SK-N-SH treated with all-trans-retinoic acid at 6 μM for 48 hours (cell line): ENCODE data around the gene TSC22D1.

Experiments used
- ATAC-seq: fragments of 200-7000 bp; cut with Tn5 transposase; 3 replicates; pipeline ENCODE4 v1.9.1; 2020; ENCODE audit warnings: mild to moderate bottlenecking, moderate library complexity
- BACH2 ChIP-seq: fragments of 250-450 bp; sonication (Bioruptor Pico); IDR thresholded peaks from 2 replicates; pipeline ENCODE4 v1.9.0; 2021; ENCODE audit warnings: mild to moderate bottlenecking, borderline replicate concordance
- ESRRG ChIP-seq: fragments of 250-450 bp; sonication (Bioruptor Pico); IDR thresholded peaks from 2 replicates; pipeline ENCODE4 v1.6.1; 2021; ENCODE audit warnings: mild to moderate bottlenecking
- GLIS3 ChIP-seq: fragments of 250-450 bp; sonication (Bioruptor Pico); IDR thresholded peaks from 2 replicates; pipeline ENCODE4 v1.5.0; 2020; ENCODE audit warnings: mild to moderate bottlenecking, moderate library complexity
- ISL1 ChIP-seq: fragments of 250-450 bp; sonication (Bioruptor Pico); IDR thresholded peaks from 2 replicates; pipeline ENCODE4 v2.1.2; 2022; ENCODE audit warnings: mild to moderate bottlenecking, moderate library complexity
- OSR1 ChIP-seq: fragments of 250-450 bp; sonication (Bioruptor Pico); IDR thresholded peaks from 2 replicates; pipeline ENCODE4 v1.8.0; 2022; ENCODE audit warnings: moderate library complexity, mild to moderate bottlenecking, inconsistent platforms
- PPARA ChIP-seq: fragments of 250-450 bp; sonication (Bioruptor Pico); IDR thresholded peaks from 2 replicates; pipeline ENCODE4 v1.5.0; 2020; ENCODE audit warnings: mild to moderate bottlenecking, borderline replicate concordance
- RARB ChIP-seq: fragments of 250-450 bp; sonication (Bioruptor Pico); IDR thresholded peaks from 2 replicates; pipeline ENCODE4 v1.8.0; 2021; ENCODE audit warnings: mild to moderate bottlenecking, moderate library complexity
- TOX ChIP-seq: fragments of 250-450 bp; sonication (Bioruptor Pico); IDR thresholded peaks from 2 replicates; pipeline ENCODE4 v1.8.0; 2021; ENCODE audit warnings: mild to moderate bottlenecking, moderate library complexity, borderline replicate concordance
- ZC3H10 ChIP-seq: fragments of 250-450 bp; sonication (Bioruptor Pico); IDR thresholded peaks from 2 replicates; pipeline ENCODE4 v1.5.1; 2021; ENCODE audit warnings: mild to moderate bottlenecking, moderate library complexity
- ZFP30 ChIP-seq: fragments of 450-650 bp; formaldehyde crosslinking; IDR thresholded peaks from 2 replicates; pipeline ENCODE4 v1.5.0; 2022; ENCODE audit warnings: mild to moderate bottlenecking, moderate library complexity
- ZNF565 ChIP-seq: fragments of 450-650 bp; formaldehyde crosslinking; conservative IDR thresholded peaks from 2 replicates; pipeline ENCODE4 v1.5.0; 2020; ENCODE audit warnings: low read depth, mild to moderate bottlenecking, moderate library complexity
- ZNF70 ChIP-seq: fragments of 450-650 bp; formaldehyde crosslinking; IDR thresholded peaks from 2 replicates; pipeline ENCODE4 v1.5.0; 2020; ENCODE audit warnings: mild to moderate bottlenecking, moderate library complexity
- ZNF8 ChIP-seq: fragments of 450-650 bp; formaldehyde crosslinking; IDR thresholded peaks from 2 replicates; pipeline ENCODE4 v1.5.0; 2020; ENCODE audit warnings: mild to moderate bottlenecking, moderate library complexity
- TF ChIP-seq, protein P1 (sequence below): fragments of 250-450 bp; sonication (Bioruptor Pico); IDR thresholded peaks from 2 replicates; pipeline ENCODE4 v1.5.1; 2020; ENCODE audit warnings: low read depth, mild to moderate bottlenecking, moderate library complexity
- TF ChIP-seq, protein P2 (sequence below): fragments of 250-450 bp; sonication (Bioruptor Pico); IDR thresholded peaks from 2 replicates; pipeline ENCODE4 v1.8.0; 2021; ENCODE audit warnings: low read depth, mild to moderate bottlenecking, moderate library complexity, borderline replicate concordance
- TF ChIP-seq, protein P3 (sequence below): fragments of 250-450 bp; sonication (Bioruptor Pico); IDR thresholded peaks from 2 replicates; pipeline ENCODE4 v1.8.0; 2020; ENCODE audit warnings: mild to moderate bottlenecking, moderate library complexity, borderline replicate concordance
- TF ChIP-seq, protein P4 (sequence below): fragments of 250-450 bp; sonication (Bioruptor Pico); IDR thresholded peaks from 2 replicates; pipeline ENCODE4 v1.5.1; 2021; ENCODE audit warnings: mild to moderate bottlenecking, moderate library complexity
- TF ChIP-seq, protein P5 (sequence below): fragments of 250-450 bp; sonication (Bioruptor Pico); IDR thresholded peaks from 2 replicates; pipeline ENCODE4 v1.5.0; 2020; ENCODE audit warnings: mild to moderate bottlenecking, moderate library complexity

The TSC22D1 gene

DNA sequence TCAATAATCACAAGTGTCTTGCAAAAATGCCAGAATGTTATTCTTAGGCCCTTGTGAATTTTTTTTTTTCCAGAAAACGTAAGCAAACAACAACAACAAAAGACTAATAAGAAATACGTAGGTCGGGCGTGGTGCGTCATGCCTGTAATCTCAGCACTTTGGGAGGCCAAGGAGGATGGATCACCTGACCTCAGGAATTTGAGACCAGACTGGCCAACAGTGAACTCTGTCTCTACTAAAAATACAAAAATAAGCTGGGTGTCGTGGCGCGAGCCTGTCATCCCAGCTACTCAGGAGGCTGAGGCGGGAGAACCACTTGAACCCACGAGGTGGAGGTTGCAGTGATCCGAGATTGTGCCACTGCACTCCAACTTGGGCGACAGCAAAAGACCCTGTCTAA, 20.9 kb downstream of the TSC22D1 start (continued):
- TF ChIP-seq GLIS3 (CRISPR knock-in tag) (no peak), ZNF8 (CRISPR knock-in tag) (no peak), ISL1 (CRISPR knock-in tag) (no peak), OSR1 (CRISPR knock-in tag) (no peak), ZNF565 (no peak), BACH2 (CRISPR knock-in tag) (no peak), ESRRG (CRISPR knock-in tag) (no peak), ZNF70 (CRISPR knock-in tag) (no peak)
- TF ChIP-seq, protein P1, sequence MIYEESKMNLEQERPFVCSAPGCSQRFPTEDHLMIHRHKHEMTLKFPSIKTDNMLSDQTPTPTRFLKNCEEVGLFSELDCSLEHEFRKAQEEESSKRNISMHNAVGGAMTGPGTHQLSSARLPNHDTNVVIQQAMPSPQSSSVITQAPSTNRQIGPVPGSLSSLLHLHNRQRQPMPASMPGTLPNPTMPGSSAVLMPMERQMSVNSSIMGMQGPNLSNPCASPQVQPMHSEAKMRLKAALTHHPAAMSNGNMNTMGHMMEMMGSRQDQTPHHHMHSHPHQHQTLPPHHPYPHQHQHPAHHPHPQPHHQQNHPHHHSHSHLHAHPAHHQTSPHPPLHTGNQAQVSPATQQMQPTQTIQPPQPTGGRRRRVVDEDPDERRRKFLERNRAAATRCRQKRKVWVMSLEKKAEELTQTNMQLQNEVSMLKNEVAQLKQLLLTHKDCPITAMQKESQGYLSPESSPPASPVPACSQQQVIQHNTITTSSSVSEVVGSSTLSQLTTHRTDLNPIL, result no peak

DNA sequence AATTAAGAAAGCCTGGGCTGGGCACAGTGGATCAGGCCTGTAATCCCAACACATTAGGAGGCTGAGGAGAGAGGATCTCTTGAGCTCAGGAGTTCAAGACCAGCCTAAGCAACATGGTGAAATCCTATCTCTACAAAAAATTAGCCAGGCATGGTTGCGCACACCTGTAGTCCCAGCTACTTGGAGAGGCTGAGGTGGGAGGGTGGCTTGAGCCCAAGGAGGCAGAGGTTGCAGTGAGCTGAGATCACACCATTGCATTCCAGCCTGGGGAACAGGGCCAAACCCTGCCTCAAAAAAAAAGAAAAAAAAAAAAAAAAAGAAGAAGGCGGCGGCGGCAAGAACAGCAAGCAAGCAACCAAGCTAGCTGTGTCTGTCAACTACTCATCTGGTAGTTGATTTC, 26.7 kb downstream of the TSC22D1 start:
- ATAC-seq, result no peak
- no peak for TF ChIP-seq ZC3H10 (CRISPR knock-in tag)
- no peak for TF ChIP-seq ZFP30 (CRISPR knock-in tag)
- no peak for TF ChIP-seq RARB (CRISPR knock-in tag)
- TF ChIP-seq BACH2 (CRISPR knock-in tag), result no peak
- no peak for TF ChIP-seq PPARA (CRISPR knock-in tag)
- no peak for TF ChIP-seq ZNF8 (CRISPR knock-in tag)
- TF ChIP-seq ZNF565, result no peak
- TF ChIP-seq TOX (CRISPR knock-in tag), result no peak
- TF ChIP-seq GLIS3 (CRISPR knock-in tag), result no peak
- no peak for TF ChIP-seq ISL1 (CRISPR knock-in tag)
- TF ChIP-seq, protein P1, result no peak
- TF ChIP-seq, protein P2, sequence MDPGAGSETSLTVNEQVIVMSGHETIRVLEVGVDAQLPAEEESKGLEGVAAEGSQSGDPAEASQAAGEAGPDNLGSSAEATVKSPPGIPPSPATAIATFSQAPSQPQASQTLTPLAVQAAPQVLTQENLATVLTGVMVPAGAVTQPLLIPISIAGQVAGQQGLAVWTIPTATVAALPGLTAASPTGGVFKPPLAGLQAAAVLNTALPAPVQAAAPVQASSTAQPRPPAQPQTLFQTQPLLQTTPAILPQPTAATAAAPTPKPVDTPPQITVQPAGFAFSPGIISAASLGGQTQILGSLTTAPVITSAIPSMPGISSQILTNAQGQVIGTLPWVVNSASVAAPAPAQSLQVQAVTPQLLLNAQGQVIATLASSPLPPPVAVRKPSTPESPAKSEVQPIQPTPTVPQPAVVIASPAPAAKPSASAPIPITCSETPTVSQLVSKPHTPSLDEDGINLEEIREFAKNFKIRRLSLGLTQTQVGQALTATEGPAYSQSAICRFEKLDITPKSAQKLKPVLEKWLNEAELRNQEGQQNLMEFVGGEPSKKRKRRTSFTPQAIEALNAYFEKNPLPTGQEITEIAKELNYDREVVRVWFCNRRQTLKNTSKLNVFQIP (CRISPR knock-in tag), result no peak
- TF ChIP-seq, protein P3, sequence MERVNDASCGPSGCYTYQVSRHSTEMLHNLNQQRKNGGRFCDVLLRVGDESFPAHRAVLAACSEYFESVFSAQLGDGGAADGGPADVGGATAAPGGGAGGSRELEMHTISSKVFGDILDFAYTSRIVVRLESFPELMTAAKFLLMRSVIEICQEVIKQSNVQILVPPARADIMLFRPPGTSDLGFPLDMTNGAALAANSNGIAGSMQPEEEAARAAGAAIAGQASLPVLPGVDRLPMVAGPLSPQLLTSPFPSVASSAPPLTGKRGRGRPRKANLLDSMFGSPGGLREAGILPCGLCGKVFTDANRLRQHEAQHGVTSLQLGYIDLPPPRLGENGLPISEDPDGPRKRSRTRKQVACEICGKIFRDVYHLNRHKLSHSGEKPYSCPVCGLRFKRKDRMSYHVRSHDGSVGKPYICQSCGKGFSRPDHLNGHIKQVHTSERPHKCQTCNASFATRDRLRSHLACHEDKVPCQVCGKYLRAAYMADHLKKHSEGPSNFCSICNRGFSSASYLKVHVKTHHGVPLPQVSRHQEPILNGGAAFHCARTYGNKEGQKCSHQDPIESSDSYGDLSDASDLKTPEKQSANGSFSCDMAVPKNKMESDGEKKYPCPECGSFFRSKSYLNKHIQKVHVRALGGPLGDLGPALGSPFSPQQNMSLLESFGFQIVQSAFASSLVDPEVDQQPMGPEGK, result no peak
- no peak for TF ChIP-seq ESRRG (CRISPR knock-in tag)
- TF ChIP-seq, protein P4, sequence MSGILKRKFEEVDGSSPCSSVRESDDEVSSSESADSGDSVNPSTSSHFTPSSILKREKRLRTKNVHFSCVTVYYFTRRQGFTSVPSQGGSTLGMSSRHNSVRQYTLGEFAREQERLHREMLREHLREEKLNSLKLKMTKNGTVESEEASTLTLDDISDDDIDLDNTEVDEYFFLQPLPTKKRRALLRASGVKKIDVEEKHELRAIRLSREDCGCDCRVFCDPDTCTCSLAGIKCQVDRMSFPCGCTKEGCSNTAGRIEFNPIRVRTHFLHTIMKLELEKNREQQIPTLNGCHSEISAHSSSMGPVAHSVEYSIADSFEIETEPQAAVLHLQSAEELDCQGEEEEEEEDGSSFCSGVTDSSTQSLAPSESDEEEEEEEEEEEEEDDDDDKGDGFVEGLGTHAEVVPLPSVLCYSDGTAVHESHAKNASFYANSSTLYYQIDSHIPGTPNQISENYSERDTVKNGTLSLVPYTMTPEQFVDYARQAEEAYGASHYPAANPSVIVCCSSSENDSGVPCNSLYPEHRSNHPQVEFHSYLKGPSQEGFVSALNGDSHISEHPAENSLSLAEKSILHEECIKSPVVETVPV (CRISPR knock-in tag), result no peak

DNA sequence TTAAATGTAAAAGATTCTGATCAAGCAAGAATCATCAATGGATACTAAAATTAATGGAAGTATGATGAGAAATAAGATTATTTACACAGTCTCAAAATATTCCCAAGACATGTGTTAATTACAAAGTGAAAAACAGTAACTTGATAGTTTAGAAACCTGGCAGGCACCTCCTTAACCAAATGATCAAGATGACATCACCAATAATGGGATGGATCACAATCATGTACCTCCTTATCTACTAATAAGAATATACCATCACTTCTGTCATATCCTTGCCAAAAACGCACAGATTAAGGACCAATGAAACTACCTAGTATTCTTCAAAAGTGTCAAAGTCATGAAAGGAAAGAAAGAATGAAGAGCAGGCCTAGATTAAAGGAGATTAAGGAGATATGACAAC, 30.0 kb downstream of the TSC22D1 start:
- TF ChIP-seq GLIS3 (CRISPR knock-in tag) (no peak), TOX (CRISPR knock-in tag) (no peak), PPARA (CRISPR knock-in tag) (no peak), ZC3H10 (CRISPR knock-in tag) (no peak), ISL1 (CRISPR knock-in tag) (no peak)
- TF ChIP-seq, protein P5, sequence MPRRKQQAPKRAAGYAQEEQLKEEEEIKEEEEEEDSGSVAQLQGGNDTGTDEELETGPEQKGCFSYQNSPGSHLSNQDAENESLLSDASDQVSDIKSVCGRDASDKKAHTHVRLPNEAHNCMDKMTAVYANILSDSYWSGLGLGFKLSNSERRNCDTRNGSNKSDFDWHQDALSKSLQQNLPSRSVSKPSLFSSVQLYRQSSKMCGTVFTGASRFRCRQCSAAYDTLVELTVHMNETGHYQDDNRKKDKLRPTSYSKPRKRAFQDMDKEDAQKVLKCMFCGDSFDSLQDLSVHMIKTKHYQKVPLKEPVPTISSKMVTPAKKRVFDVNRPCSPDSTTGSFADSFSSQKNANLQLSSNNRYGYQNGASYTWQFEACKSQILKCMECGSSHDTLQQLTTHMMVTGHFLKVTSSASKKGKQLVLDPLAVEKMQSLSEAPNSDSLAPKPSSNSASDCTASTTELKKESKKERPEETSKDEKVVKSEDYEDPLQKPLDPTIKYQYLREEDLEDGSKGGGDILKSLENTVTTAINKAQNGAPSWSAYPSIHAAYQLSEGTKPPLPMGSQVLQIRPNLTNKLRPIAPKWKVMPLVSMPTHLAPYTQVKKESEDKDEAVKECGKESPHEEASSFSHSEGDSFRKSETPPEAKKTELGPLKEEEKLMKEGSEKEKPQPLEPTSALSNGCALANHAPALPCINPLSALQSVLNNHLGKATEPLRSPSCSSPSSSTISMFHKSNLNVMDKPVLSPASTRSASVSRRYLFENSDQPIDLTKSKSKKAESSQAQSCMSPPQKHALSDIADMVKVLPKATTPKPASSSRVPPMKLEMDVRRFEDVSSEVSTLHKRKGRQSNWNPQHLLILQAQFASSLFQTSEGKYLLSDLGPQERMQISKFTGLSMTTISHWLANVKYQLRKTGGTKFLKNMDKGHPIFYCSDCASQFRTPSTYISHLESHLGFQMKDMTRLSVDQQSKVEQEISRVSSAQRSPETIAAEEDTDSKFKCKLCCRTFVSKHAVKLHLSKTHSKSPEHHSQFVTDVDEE (CRISPR knock-in tag), result no peak
- no peak for ATAC-seq
